Fibroblast of skin of abdomen (primary cell): ENCODE results near the gene CDC42EP4.

Experiments used
- DNase-seq: peaks from one replicate; pipeline ENCODE4 v3.0.0-alpha.2; 2013

The CDC42EP4 gene

DNA sequence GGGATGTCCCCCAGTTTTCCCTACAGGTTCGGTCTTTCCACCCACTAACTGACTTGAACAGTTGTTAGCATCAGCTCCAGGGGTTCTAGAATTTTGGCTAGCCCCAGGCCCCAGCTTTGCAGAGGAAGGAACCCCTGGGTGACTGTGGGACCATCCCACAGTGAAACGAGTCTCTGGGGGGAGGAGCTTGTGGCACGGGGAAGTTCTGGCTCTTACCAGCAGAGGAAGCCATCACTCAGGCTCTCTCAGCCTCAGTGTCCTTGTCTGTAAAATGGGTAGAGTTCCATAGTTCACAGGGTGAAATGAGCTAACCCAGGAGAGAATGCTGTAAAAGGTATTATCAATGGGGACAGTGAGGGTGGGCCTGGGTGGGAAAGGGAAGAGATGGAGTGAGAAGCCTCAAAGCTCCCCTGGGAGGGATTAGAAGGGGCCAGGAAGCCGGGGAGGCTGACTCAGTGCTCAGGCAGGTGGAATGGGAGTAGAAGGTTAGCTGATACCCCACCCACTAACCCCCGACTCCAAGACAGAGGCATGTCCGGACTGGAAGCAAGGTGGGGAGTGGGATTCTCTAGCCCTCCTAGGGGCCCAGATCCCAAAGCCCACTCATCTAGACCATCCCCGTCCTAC is 30.9 kb upstream of the CDC42EP4 start:
- DNase-seq = peak; percentile 91

DNA sequence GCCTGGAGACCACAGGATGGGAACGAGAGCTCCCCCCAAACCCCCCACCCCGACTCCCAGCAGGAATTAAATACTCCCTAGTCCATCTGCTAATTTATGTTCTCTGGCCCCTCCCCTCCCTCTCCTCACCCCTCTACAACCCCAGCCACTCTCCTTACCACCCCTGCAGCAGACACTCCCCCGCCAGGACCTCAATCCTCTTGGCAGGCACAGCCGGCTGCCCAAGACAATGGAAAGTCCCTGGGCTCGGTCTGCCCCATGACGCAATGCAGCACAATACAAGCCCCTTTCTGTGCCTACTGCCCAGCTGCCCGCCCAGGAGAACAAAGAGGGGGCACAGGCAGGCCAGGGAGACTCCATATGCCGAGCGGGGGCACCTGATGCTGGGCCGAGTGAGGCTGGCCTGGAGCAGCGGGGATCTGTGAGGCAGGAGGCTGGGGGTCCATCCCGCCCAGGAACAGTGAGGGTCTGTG is 30.3 kb upstream of the CDC42EP4 start:
- DNase-seq = peak; percentile 85

DNA sequence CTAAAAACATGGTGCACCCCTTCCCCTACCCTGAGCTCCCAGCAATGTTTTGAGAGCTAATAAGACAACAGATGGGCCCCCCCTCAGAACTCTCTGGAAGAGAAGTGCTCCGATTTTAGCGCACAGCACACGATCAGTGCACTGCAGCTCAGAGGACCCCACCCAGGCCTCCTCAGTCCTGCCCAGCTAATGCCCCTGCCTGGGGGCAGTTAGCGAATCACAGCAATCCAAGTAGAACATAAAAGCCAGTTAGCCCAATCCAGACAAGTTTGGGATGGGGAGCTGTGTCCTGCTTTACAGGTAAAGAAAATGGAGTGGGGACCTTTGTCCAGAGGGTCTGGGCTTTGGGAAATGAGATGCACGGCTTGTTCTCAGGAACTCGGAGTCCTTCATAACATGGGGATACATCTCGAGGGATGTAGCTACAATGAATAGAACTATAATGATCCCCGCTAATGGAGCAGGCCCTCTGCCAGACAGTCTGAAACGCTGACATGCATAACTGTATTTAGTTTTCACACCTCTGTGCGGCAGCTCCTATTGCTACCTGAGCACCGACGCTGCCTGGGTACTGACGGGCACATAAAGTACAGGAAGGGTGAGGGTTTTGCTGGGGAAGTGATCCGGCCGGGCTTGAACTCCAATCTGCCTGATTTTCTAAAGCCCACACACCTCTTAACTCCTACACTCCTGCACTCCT is 29.7 kb upstream of the CDC42EP4 start:
- no peak for DNase-seq

GRCh38 chr17:73340093-73340596 is 28.3 kb upstream of the CDC42EP4 start:
- peak; percentile 88 for DNase-seq

DNA sequence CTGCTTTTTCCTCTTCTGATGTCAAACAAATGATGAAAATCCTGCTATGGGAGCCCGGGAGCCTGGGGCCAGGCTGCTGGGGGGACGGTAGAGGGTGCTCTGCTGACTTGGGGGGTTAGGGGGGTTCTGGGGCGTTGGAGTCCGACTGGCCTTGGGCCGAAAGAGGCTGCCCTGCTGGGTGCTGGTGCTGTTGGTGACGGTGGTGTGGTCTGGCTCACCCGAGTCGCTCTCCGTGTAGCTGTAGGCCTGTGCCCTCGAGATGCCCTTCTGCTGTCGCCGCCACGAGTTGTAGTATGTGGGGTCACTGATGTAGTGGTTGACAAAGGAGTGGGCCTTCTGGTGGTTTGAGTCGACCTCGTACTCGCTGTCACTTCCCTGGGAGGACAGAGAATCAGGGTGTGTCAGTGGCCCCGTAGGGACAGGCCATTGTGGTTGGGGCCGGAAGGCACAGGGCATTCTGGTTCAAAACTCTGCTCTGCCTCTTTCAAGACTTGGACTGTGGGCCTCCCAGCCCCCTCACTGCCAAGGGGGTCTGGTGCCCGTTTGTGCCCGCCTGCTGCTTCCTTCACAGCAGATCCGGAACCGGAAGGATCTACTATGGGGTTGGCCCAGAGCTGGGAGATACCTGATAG is 26.9 kb upstream of the CDC42EP4 start:
- DNase-seq = no peak

DNA sequence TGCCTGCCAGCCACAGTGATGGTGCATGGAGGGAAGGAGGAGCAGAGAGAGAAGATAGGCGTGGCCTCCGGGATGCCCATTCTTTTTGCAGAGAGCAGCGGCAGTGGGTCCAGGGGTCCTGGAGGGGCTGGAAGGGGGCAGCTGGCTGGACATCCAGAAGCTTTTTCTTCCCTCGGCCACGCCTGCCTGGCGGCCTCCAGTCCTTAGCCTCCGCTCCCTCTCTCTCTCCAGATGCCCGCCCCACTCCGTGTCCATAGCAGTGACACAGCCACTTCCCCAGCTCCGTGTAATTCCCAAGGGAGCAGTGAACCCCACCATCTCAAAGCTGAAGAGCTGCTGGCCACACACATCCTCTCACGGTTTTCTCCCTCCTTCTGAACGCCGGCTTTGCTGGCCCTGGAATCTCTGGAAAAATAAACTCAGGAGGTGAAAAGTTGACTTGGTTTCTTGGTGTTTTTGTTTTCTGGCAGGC is 26.3 kb upstream of the CDC42EP4 start:
- DNase-seq = peak; percentile 21

GRCh38 chr17:73337330-73337710 is 25.5 kb upstream of the CDC42EP4 start:
- DNase-seq = no peak

DNA sequence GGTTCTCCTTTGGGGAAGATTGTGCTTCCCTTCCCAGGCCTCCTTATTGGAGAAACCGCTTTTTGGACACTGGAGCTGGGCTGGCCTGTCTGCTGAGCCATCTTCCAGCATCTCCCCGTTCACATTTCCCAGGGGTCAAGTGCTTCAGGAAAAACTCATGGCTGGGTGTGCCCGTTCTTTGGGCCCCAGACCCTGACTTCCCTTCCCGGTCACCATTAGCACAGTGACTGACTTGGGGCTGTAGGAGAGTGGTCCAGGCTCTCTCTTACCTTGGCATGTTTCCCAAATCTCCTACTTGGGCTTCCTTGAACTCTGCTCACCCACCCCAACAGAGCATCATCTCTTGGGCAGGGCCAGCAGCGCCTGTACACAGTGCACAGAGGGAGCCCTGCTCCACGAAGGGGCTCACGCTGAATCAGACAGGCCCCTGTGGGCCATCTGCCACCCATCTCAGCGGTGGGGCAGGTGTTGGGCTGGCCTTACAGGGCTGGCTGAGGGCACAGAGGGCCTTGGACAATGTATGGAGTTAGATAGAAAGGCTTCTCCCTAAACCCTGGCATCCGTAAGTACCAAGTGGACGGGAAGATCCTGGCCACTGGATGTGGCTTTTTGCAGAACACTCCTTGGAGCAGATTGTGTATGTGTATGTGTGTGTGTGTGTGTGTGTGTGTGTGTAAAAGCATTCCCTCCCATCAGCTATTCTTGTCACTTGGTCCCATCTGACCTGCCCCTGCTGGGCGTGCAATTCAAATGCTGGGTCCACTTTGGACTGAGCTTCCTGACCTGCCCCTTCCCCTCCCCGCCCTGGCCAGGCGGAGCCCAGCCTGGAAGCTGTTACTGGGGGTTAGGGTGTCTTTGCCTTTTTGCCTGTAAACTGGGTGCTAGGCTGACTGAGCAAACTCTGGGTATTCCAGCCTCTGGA is 24.9 kb upstream of the CDC42EP4 start:
- no peak for DNase-seq

DNA sequence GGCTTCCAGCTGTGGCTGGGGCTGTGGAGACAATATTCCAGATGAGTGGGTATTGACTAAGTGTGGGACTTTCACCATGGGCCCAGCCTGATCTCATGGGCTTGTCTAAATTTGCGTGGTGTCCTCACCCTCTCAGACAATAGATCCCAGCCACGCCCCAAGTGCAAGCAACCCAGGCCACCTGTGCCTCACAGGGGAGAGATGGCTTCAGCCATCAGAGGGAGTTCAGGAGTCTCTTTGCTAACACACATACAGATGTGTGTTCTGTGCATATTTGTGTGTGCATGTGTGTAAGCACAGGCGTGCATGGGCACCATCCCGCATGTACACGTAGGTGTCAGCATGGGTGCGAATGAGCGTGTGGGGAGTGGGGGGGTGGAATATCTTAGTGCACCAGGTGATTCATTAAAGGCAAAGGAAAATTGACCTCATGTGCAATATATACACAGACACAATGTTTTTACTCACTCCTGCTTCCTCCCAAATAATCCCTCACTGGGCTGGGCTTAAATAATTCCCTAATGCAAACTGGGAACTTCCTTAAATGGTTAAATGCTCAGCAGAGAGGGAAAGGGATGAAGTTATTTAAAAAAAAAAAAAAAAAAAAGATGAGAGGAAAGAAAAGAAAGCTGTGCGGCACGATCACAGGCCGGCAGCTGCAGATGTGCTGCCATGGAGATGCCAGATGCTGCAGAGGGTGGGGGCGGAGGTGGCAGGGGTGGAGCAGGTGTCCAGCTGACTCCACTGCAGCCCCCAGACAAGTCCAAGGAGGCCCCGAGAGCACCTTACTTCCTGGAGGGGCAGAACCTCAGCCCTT is 24.0 kb upstream of the CDC42EP4 start:
- peak; percentile 19 for DNase-seq

GRCh38 chr17:73334771-73335513 is 23.1 kb upstream of the CDC42EP4 start:
- no peak for DNase-seq

- DNase-seq = peak; percentile 33
These were observed 21.6 kb upstream of the CDC42EP4 start for GRCh38 chr17:73333445-73333844.

- DNase-seq = no peak
These were observed 19.3 kb upstream of the CDC42EP4 start for GRCh38 chr17:73331060-73331459.

- DNase-seq = no peak
These were observed 15.9 kb upstream of the CDC42EP4 start for GRCh38 chr17:73327676-73328075.

GRCh38 chr17:73325527-73325842 is 13.7 kb upstream of the CDC42EP4 start:
- peak; percentile 73 for DNase-seq

GRCh38 chr17:73324711-73325526 is 13.1 kb upstream of the CDC42EP4 start:
- no peak for DNase-seq

DNA sequence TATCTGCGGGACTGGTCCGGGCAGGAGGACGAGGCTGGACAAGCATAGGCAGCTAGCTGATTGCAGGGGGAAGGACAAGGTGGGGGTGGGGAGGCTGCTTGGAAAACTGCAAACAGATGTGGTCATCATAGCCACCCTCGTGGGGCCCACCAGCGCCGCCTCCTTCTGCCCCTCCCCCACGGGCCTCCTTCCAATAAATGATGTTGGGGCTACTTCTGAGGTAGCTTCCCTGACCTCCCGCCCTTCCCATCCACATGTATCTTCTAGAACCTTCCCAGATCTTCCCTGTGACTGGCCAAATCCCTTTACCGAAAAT is 12.3 kb upstream of the CDC42EP4 start:
- peak; percentile 44 for DNase-seq

DNA sequence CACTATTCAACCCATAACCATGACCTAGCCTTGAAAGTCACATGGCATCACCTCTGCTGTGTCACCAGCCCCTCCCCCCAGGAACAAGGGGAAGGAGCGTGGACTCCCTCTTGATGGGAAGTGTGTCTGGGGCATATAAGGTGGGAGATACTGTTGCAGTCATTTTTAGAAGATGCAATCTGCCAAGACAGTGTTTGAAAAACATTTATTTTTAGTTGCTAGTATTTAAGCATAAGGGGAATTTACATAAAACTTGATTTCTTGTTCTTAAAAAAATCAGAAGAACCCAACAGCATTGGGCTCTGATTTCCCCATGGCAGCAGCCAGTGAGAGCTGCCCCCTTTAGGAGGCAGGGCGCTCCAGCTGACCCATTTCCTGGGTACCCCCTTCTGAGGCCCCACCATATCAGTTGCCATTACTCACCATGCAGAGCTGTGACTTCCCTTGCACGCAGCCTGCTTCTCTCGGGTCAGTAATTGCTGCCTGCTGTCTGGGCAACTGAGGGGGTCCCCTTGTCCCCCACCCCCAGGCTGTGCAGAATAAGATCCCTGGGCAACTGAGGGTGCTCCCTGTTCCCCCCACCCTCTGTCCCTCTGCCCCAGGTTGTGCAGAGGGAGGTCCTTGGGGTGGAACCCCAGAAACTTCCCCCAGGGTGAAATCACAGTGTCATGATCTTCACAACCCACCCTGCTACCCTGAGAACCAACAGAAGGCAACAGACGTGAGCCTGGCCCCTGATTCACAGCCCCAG is 11.8 kb upstream of the CDC42EP4 start:
- DNase-seq = peak; percentile 37

DNA sequence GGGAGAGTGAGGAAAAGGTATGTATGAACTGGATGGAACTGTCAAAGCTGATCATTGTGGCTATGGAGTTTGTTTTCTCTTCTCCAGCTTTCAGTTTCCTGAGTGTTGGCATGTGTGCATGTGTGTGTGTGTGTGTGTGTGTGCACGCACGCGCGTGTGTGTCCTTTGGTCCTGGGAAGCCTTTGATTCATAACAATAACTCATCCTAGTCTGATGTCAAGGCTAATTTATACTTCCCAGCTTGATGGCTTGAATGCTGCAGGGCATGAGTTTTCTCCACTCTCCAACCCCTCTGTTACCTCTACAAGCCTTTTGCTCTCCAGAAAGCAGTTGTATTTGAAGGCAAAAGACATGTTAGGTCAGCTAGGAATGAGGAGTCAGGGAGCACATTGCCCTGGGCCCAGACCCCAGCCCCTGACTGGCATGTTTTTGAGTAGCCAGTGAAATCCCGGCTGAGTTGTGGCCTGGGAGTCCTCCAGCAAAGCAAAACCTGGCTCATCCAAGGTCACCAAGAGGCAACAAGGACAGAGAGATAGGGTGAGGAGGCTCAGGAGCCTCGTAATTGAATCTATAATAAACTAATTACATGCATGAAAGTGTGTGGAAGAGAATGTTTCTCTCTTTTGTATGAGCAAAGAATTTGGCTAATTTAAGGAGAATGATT is 8.9 kb upstream of the CDC42EP4 start:
- peak; percentile 45 for DNase-seq

GRCh38 chr17:73319766-73320165 is 8.0 kb upstream of the CDC42EP4 start:
- DNase-seq = no peak
